Liver (tissue), 9 donors: ENCODE data around the gene HNMT. TPM values are rescaled to one million over a fixed set of nuclear protein-coding genes. Genes with fewer than 3 reads are reported as not detected.

Experiments used
- DNase-seq: peaks from one replicate; pipeline ENCODE4 v3.0.0-alpha.2; 2017; ENCODE audit warnings: low spot score
- H3K27ac ChIP-seq, 2 donors: one replicate each; pipeline ENCODE4 v1.7.0; 2013; ENCODE audit warnings: inconsistent platforms in 2 of 2, low read length in 2 of 2, control low read depth in 1 of 2, low read depth in 1 of 2, mild to moderate bottlenecking in 1 of 2
- H3K27me3 ChIP-seq, 4 donors: one replicate each; pipeline versions ENCODE4 v1.6.1 to v1.7.0; 2013; ENCODE audit warnings: low read length in 3 of 4, inconsistent platforms in 1 of 4, mild to moderate bottlenecking in 1 of 4, moderate library complexity in 1 of 4; ENCODE audit not compliant: control insufficient read depth in 4 of 4, insufficient read depth in 4 of 4
- H3K36me3 ChIP-seq, 4 donors: one replicate each; pipeline versions ENCODE4 v1.6.1 to v1.7.0; 2013; ENCODE audit warnings: low read length in 3 of 4, mild to moderate bottlenecking in 3 of 4, low read depth in 1 of 4, moderate library complexity in 1 of 4; ENCODE audit not compliant: control insufficient read depth in 4 of 4, insufficient read depth in 3 of 4
- H3K4me1 ChIP-seq, 4 donors: one replicate each; pipeline versions ENCODE4 v1.6.1 to v1.7.0; 2013; ENCODE audit warnings: low read length in 3 of 4, mild to moderate bottlenecking in 3 of 4, moderate library complexity in 1 of 4; ENCODE audit not compliant: control insufficient read depth in 4 of 4, insufficient read depth in 4 of 4
- H3K4me3 ChIP-seq, 3 donors: one replicate each; pipeline versions ENCODE4 v1.6.1 to v1.7.0; 2013; ENCODE audit warnings: low read length in 3 of 3, control low read depth in 1 of 3, low read depth in 1 of 3, mild to moderate bottlenecking in 1 of 3
- H3K9ac ChIP-seq, 2 donors: one replicate each; pipeline ENCODE4 v1.7.0; 2013; ENCODE audit warnings: low read length in 2 of 2, mild to moderate bottlenecking in 2 of 2, moderate library complexity in 2 of 2, control low read depth in 1 of 2, low read depth in 1 of 2
- H3K9me3 ChIP-seq, 4 donors: one replicate each; pipeline versions ENCODE4 v1.6.1 to v1.7.0; 2013; ENCODE audit warnings: low read length in 3 of 4; ENCODE audit not compliant: control insufficient read depth in 4 of 4
- EGR1 ChIP-seq, 2 donors: IDR thresholded peaks; 2 replicates each; pipeline ENCODE4 v1.6.1; 2016 to 2018; ENCODE audit warnings: antibody characterized with exemption in 2 of 2, low read depth in 2 of 2
- FOXA1 ChIP-seq: IDR thresholded peaks from 2 replicates; pipeline ENCODE4 v1.6.1; 2016; ENCODE audit warnings: antibody characterized with exemption
- FOXA2 ChIP-seq: IDR thresholded peaks from 2 replicates; pipeline ENCODE4 v1.6.1; 2016; ENCODE audit warnings: antibody characterized with exemption
- GABPA ChIP-seq, 2 donors: IDR thresholded peaks in 1 of 2; conservative IDR thresholded peaks in 1 of 2; 2 replicates each; pipeline ENCODE4 v1.6.1; 2016; ENCODE audit warnings: antibody characterized with exemption in 2 of 2, mild to moderate bottlenecking in 1 of 2, moderate library complexity in 1 of 2
- HNF4A ChIP-seq, 2 donors: conservative IDR thresholded peaks; 2 replicates each; pipeline ENCODE4 v1.6.1; 2016; ENCODE audit warnings: antibody characterized with exemption in 2 of 2, mild to moderate bottlenecking in 2 of 2
- HNF4G ChIP-seq: IDR thresholded peaks from 2 replicates; pipeline ENCODE4 v1.6.1; 2016; ENCODE audit warnings: antibody characterized with exemption
- JUND ChIP-seq, 2 donors: IDR thresholded peaks; 2 replicates each; pipeline ENCODE4 v1.6.1; 2016; ENCODE audit warnings: antibody characterized with exemption in 2 of 2
- NR2F2 ChIP-seq: IDR thresholded peaks from 2 replicates; pipeline ENCODE4 v1.6.1; 2016; ENCODE audit warnings: antibody characterized with exemption
- RAD21 ChIP-seq, 2 donors: IDR thresholded peaks; 2 replicates each; pipeline ENCODE4 v1.6.1; 2016; ENCODE audit warnings: antibody characterized with exemption in 2 of 2, mild to moderate bottlenecking in 2 of 2
- RXRA ChIP-seq, 2 donors: IDR thresholded peaks; 2 replicates each; pipeline ENCODE4 v1.6.1; 2017 to 2018; ENCODE audit warnings: antibody characterized with exemption in 2 of 2, mild to moderate bottlenecking in 1 of 2
- SP1 ChIP-seq: IDR thresholded peaks from 2 replicates; pipeline ENCODE4 v1.6.1; 2018; ENCODE audit warnings: antibody characterized with exemption, mild to moderate bottlenecking
- TAF1 ChIP-seq: conservative IDR thresholded peaks from 2 replicates; pipeline ENCODE4 v1.6.1; 2016; ENCODE audit warnings: antibody characterized with exemption, mild to moderate bottlenecking
- YY1 ChIP-seq: IDR thresholded peaks from 2 replicates; pipeline ENCODE4 v1.6.1; 2016; ENCODE audit warnings: antibody characterized with exemption, mild to moderate bottlenecking
- WGBS: extraction: QIAGEN DNeasy Blood & Tissue Kit; methylation state at CpG from one replicate; pipeline ENCODE4 v1.1.7; 2013; 5-methylcytosine and 5-hydroxymethylcytosine counted together
- polyA plus RNA-seq, 2 donors: library from polyadenylated mRNA; stranded (reverse) in 1 of 2; unstranded in 1 of 2; fragments of 200-250 nt in 1 of 2; fragments of >200 nt in 1 of 2; fragmentation: Nextera tagmentation in 1 of 2; extraction: Ambion mirVana in 1 of 2; gene quantifications; one replicate each; pipeline versions ENCODE4 v1.2.1 to v1.2.3, GENCODE V29; 2013 to 2015
- total RNA-seq, 2 donors: library from RNA; depleted of rRNA; stranded (reverse); fragments of >200 nt; gene quantifications; one replicate each; pipeline ENCODE4 v1.2.3, GENCODE V29; 2014
- TF ChIP-seq, protein P1 (sequence below): IDR thresholded peaks from 2 replicates; pipeline ENCODE4 v1.6.1; 2016; ENCODE audit warnings: antibody characterized with exemption
- TF ChIP-seq, protein P2 (sequence below): IDR thresholded peaks from 2 replicates; pipeline ENCODE4 v1.6.1; 2016; ENCODE audit warnings: antibody characterized with exemption, mild to moderate bottlenecking
- TF ChIP-seq, protein P3 (sequence below): fragments of 150-350 bp; IDR thresholded peaks from 2 replicates; pipeline ENCODE4 v1.5.1; 2017; ENCODE audit warnings: improper control_type of control experiment, low read depth, low read length; ENCODE audit not compliant: missing input control
- TF ChIP-seq, protein P4 (sequence below): IDR thresholded peaks from 2 replicates; pipeline ENCODE4 v1.6.1; 2016; ENCODE audit warnings: antibody characterized with exemption
- TF ChIP-seq, protein P5 (sequence below): IDR thresholded peaks from 2 replicates; pipeline ENCODE4 v1.6.1; 2016; ENCODE audit warnings: antibody characterized with exemption
- donor health status: healthy.
- donor health status: healthy.
- donor health status: healthy.
- donor health status: healthy.
- donor health status: healthy.

Gene HNMT
- total and polyA plus RNA-seq, 4 donors: 44.4 to 103 (median 78.5) TPM

DNA sequence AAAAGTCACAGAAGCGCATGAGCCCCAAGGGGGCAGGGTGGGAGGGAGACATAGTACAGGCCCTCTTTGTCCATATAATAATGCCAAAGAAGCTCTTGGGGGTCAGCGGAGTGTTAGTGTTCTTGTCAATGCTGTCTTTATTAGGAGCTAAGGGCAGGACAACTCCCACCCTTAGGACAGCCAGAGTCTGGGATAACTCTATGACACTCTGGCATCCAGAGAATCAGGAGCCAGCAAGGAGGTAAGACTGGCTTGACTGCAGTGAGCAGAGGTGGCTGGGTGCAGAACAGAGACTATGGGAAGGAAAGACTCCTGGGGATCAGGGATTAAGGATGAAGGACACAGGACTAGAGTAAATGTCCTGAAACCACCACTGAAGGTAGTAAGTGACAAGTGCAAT lies 19.0 kb upstream of the HNMT start:
- TF ChIP-seq, protein P1, sequence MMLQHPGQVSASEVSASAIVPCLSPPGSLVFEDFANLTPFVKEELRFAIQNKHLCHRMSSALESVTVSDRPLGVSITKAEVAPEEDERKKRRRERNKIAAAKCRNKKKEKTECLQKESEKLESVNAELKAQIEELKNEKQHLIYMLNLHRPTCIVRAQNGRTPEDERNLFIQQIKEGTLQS: no peak
- H3K4me3 ChIP-seq: no peak overlapping the region
- DNase-seq: no peak
- WGBS: 50% methylated on average over 2 of the region's 2 CpGs
- H3K9me3 ChIP-seq: no peaks in the 10 kb centered on the region
- no peak overlapping the region for H3K27ac ChIP-seq
- H3K4me1 ChIP-seq: peaks cover 5 to 36% (median 21%) of the 10 kb centered on the region in 4 donors
- no peaks in the 10 kb centered on the region for H3K36me3 ChIP-seq
- H3K27me3 ChIP-seq: no peaks in the 10 kb centered on the region
- H3K9ac ChIP-seq: no peak overlapping the region

DNA sequence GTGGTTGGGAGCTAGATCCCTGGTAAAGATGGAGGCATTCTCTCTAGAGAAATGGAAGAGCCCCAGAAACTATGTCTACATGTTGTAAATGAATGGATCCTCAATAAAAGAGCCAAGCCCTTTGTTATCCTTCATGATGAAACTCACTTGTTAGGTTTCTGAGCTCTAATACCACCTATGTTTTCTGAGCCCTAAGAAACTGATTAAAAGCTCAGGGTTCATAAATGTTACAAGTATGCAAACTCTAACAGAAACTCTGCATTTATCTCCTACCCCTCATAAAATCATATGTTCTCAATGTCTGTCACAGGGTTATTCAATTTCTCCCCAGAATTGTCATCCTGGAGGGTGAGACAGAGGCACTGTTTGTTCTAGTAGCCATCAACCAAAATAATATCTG lies 18.0 kb upstream of the HNMT start:
- H3K36me3 ChIP-seq: no peaks in the 10 kb centered on the region
- H3K4me1 ChIP-seq: peaks cover 5 to 33% (median 19%) of the 10 kb centered on the region in 4 donors
- TF ChIP-seq YY1 (no peak), FOXA2 (no peak), EGR1 (IDR thresholded peaks at IDR 0.05; ENCODE audit: low read depth in 2 of 2) (no peak), HNF4A (conservative IDR thresholded peaks at IDR 0.05) (no peak), NR2F2 (no peak), SP1 (no peak), RAD21 (IDR thresholded peaks at IDR 0.05) (no peak), RXRA (IDR thresholded peaks at IDR 0.05) (no peak), HNF4G (no peak), TAF1 (no peak), GABPA (IDR thresholded peaks at IDR 0.05 in 1 of 2, conservative IDR thresholded peaks at IDR 0.05 in 1 of 2) (no peak), JUND (IDR thresholded peaks at IDR 0.05) (no peak), FOXA1 (no peak)
- TF ChIP-seq, protein P2, sequence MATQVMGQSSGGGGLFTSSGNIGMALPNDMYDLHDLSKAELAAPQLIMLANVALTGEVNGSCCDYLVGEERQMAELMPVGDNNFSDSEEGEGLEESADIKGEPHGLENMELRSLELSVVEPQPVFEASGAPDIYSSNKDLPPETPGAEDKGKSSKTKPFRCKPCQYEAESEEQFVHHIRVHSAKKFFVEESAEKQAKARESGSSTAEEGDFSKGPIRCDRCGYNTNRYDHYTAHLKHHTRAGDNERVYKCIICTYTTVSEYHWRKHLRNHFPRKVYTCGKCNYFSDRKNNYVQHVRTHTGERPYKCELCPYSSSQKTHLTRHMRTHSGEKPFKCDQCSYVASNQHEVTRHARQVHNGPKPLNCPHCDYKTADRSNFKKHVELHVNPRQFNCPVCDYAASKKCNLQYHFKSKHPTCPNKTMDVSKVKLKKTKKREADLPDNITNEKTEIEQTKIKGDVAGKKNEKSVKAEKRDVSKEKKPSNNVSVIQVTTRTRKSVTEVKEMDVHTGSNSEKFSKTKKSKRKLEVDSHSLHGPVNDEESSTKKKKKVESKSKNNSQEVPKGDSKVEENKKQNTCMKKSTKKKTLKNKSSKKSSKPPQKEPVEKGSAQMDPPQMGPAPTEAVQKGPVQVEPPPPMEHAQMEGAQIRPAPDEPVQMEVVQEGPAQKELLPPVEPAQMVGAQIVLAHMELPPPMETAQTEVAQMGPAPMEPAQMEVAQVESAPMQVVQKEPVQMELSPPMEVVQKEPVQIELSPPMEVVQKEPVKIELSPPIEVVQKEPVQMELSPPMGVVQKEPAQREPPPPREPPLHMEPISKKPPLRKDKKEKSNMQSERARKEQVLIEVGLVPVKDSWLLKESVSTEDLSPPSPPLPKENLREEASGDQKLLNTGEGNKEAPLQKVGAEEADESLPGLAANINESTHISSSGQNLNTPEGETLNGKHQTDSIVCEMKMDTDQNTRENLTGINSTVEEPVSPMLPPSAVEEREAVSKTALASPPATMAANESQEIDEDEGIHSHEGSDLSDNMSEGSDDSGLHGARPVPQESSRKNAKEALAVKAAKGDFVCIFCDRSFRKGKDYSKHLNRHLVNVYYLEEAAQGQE: no peak
- TF ChIP-seq, protein P3, sequence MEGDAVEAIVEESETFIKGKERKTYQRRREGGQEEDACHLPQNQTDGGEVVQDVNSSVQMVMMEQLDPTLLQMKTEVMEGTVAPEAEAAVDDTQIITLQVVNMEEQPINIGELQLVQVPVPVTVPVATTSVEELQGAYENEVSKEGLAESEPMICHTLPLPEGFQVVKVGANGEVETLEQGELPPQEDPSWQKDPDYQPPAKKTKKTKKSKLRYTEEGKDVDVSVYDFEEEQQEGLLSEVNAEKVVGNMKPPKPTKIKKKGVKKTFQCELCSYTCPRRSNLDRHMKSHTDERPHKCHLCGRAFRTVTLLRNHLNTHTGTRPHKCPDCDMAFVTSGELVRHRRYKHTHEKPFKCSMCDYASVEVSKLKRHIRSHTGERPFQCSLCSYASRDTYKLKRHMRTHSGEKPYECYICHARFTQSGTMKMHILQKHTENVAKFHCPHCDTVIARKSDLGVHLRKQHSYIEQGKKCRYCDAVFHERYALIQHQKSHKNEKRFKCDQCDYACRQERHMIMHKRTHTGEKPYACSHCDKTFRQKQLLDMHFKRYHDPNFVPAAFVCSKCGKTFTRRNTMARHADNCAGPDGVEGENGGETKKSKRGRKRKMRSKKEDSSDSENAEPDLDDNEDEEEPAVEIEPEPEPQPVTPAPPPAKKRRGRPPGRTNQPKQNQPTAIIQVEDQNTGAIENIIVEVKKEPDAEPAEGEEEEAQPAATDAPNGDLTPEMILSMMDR: no peak
- TF ChIP-seq, protein P4, sequence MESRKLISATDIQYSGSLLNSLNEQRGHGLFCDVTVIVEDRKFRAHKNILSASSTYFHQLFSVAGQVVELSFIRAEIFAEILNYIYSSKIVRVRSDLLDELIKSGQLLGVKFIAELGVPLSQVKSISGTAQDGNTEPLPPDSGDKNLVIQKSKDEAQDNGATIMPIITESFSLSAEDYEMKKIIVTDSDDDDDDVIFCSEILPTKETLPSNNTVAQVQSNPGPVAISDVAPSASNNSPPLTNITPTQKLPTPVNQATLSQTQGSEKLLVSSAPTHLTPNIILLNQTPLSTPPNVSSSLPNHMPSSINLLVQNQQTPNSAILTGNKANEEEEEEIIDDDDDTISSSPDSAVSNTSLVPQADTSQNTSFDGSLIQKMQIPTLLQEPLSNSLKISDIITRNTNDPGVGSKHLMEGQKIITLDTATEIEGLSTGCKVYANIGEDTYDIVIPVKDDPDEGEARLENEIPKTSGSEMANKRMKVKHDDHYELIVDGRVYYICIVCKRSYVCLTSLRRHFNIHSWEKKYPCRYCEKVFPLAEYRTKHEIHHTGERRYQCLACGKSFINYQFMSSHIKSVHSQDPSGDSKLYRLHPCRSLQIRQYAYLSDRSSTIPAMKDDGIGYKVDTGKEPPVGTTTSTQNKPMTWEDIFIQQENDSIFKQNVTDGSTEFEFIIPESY: no peak
- TF ChIP-seq, protein P5, sequence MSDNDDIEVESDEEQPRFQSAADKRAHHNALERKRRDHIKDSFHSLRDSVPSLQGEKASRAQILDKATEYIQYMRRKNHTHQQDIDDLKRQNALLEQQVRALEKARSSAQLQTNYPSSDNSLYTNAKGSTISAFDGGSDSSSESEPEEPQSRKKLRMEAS: no peak
- TF ChIP-seq, protein P1: no peak
- no peak overlapping the region for H3K4me3 ChIP-seq
- H3K27me3 ChIP-seq: no peaks in the 10 kb centered on the region
- no peaks in the 10 kb centered on the region for H3K9me3 ChIP-seq
- DNase-seq: no peak
- no peak overlapping the region for H3K27ac ChIP-seq
- H3K9ac ChIP-seq: no peak overlapping the region
